Type B pancreatic cell (in vitro differentiated cells): ENCODE data around the gene DCAF17. TPM values are rescaled to one million over a fixed set of nuclear protein-coding genes. Genes with fewer than 3 reads are reported as not detected.

ENCODE experiments used
- DNase-seq: peaks from one replicate; pipeline ENCODE4 v3.0.0; 2021; ENCODE audit warnings: mixed read lengths; ENCODE audit not compliant: unreplicated experiment; ENCODE audit errors: extremely low spot score
- H3K27ac Mint-ChIP-seq: 2 replicates; pipeline ENCODE4 v1.8.0; 2021; ENCODE audit warnings: mild to moderate bottlenecking, mixed read lengths
- H3K27me3 Mint-ChIP-seq: 2 replicates; pipeline ENCODE4 v1.8.0; 2021; ENCODE audit warnings: mixed read lengths
- H3K36me3 Mint-ChIP-seq: 2 replicates; pipeline ENCODE4 v1.8.0; 2021; ENCODE audit warnings: mixed read lengths
- H3K4me1 Mint-ChIP-seq: one replicate; pipeline ENCODE4 v1.8.0; 2021; ENCODE audit warnings: mixed read lengths; ENCODE audit not compliant: unreplicated experiment
- H3K4me3 Mint-ChIP-seq: 2 replicates; pipeline ENCODE4 v1.8.0; 2021; ENCODE audit warnings: mild to moderate bottlenecking, mixed read lengths
- H3K9me3 Mint-ChIP-seq: 2 replicates; pipeline ENCODE4 v1.8.0; 2021; ENCODE audit warnings: mixed read lengths
- CTCF ChIP-seq: fragments of 200-600 bp; sonication (generic); conservative IDR thresholded peaks from 2 replicates; pipeline ENCODE4 v1.5.0; 2021; ENCODE audit warnings: antibody characterized with exemption, mild to moderate bottlenecking
- total RNA-seq: library from RNA; stranded (reverse); gene quantifications from 2 replicates; pipeline ENCODE4 v1.2.1, GENCODE V29; 2021; ENCODE audit warnings: low replicate concordance

DCAF17 gene
- total RNA-seq, 1 donor from 2014 or later = 26.4 TPM

- Mint-ChIP-seq H3K4me1 (no peaks in the 10 kb centered on the region), H3K36me3 (peaks cover 13% of the 10 kb centered on the region), H3K4me3 (no peak overlapping the region), H3K9me3 (peaks cover 12% of the 10 kb centered on the region), H3K27me3 (no peaks in the 10 kb centered on the region), H3K27ac (no peak overlapping the region)
- DNase-seq = no peak
- no peak for TF ChIP-seq CTCF
Measured at GRCh38 chr2:171531836-171532450, 97.9 kb downstream of the DCAF17 start.

- DNase-seq = no peak
- no peaks in the 10 kb centered on the region for H3K27me3 Mint-ChIP-seq
- H3K4me1 Mint-ChIP-seq = no peaks in the 10 kb centered on the region
- no peak overlapping the region for H3K4me3 Mint-ChIP-seq
- peaks cover 11% of the 10 kb centered on the region for H3K9me3 Mint-ChIP-seq
- no peak overlapping the region for H3K27ac Mint-ChIP-seq
- H3K36me3 Mint-ChIP-seq = peaks cover 13% of the 10 kb centered on the region
- no peak for TF ChIP-seq CTCF
Measured at GRCh38 chr2:171533331-171533730, 99.3 kb downstream of the DCAF17 start.

Other genes with a start within 250 kb of the DCAF17 start
- gene METTL8, start 236 bp upstream of the DCAF17 start, total RNA-seq = 26.5 and 30.4 TPM in 2 replicates
- gene CYBRD1, start 88.2 kb downstream of the DCAF17 start, total RNA-seq = 12.9 and 21.1 TPM in 2 replicates